AG04450 (cell line): ENCODE results near the gene NEURL1. TPM values are rescaled to one million over a fixed set of nuclear protein-coding genes. Genes with fewer than 3 reads are reported as not detected.

Experiments used
- CTCF ChIA-PET: fragments of 300-600, 350-600 bp; formaldehyde crosslinking; extraction: SDS; loops from one replicate; lab custom pipeline; 2022; ENCODE audit warnings: antibody characterized with exemption, inconsistent platforms; lab: Charles Lee
- POLR2A ChIA-PET: fragments of 350-600 bp; formaldehyde crosslinking; extraction: SDS; loops from one replicate; lab custom pipeline; 2021; ENCODE audit warnings: antibody characterized with exemption, inconsistent platforms; lab: Yijun Ruan, JAX
- DNase-seq: peaks from one replicate; pipeline ENCODE4 v3.0.0-alpha.2; 2011; ENCODE audit warnings: low read depth, low spot score
- H3K27ac ChIP-seq: one replicate; pipeline ENCODE4 v1.5.1; 2012; ENCODE audit warnings: low read depth, low read length, control low read depth
- H3K27me3 ChIP-seq: one replicate; pipeline ENCODE4 v1.6.0; 2012; ENCODE audit warnings: low read length; ENCODE audit not compliant: control insufficient read depth, insufficient read depth
- H3K4me3 ChIP-seq: 2 replicates; pipeline ENCODE4 v1.5.1; 2011; ENCODE audit warnings: mild to moderate bottlenecking, low read depth, low read length, control low read depth
- H3K9me3 ChIP-seq: 2 replicates; pipeline ENCODE4 v1.5.1; 2012; ENCODE audit warnings: low read length; ENCODE audit not compliant: control insufficient read depth, insufficient read depth
- CTCF ChIP-seq: IDR thresholded peaks from 2 replicates; pipeline ENCODE4 v1.5.1; 2011; ENCODE audit warnings: low read depth, low read length, control low read depth, inconsistent platforms
- polyA plus RNA-seq: library from polyadenylated mRNA; depleted of rRNA; stranded (reverse); fragments of >200 nt; gene quantifications from 2 replicates; pipeline ENCODE4 v1.2.3, GENCODE V29; 2011

Gene NEURL1
- polyA plus RNA-seq, 1 experiment = 0.67 TPM

GRCh38 chr10:103574097-103575061 is 80.9 kb downstream of the NEURL1 start:
- ChIA-PET CTCF (interaction anchor here (1.4 kb wide), 1 partner anchor 10 kb away, joined by 7 read pairs; no protein-coding TSS in a partner anchor), POLR2A (no interaction called here)
- Histone ChIP-seq H3K4me3 (no peak overlapping the region), H3K27me3 (peaks cover 62% of the 10 kb centered on the region), H3K9me3 (no peaks in the 10 kb centered on the region; the same call in 1 of the 2 replicates), H3K27ac (no peak overlapping the region)
- no peak for DNase-seq
- TF ChIP-seq CTCF = no peak

- Histone ChIP-seq H3K27ac (no peak overlapping the region), H3K27me3 (peaks cover 64% of the 10 kb centered on the region), H3K4me3 (no peak overlapping the region), H3K9me3 (no peaks in the 10 kb centered on the region; the same call in 1 of the 2 replicates)
- ChIA-PET POLR2A (no interaction called here), CTCF (interaction anchor here (0.7 to 1.8 kb wide), 2 partner anchors 11 to 17 kb away, joined by 3 to 10 read pairs; no protein-coding TSS in a partner anchor)
- no peak for TF ChIP-seq CTCF
- no peak for DNase-seq
These were observed 82.0 kb downstream of the NEURL1 start for GRCh38 chr10:103575416-103576075.

GRCh38 chr10:103576076-103576471 is 82.6 kb downstream of the NEURL1 start:
- Histone ChIP-seq H3K27me3 (peaks cover 69% of the 10 kb centered on the region), H3K4me3 (no peak overlapping the region), H3K9me3 (no peaks in the 10 kb centered on the region; the same call in 1 of the 2 replicates), H3K27ac (no peak overlapping the region)
- ChIA-PET POLR2A (no interaction called here), CTCF (interaction anchor here (1.8 kb wide), 1 partner anchor 11 kb away, joined by 10 read pairs; no protein-coding TSS in a partner anchor)
- no peak for TF ChIP-seq CTCF
- DNase-seq = no peak

GRCh38 chr10:103576862-103577261 is 83.4 kb downstream of the NEURL1 start:
- Histone ChIP-seq H3K27ac (no peak overlapping the region), H3K27me3 (peaks cover 67% of the 10 kb centered on the region), H3K4me3 (no peak overlapping the region), H3K9me3 (no peaks in the 10 kb centered on the region)
- POLR2A ChIA-PET = interaction anchor here (0.6 kb wide), 1 partner anchor 62 kb away, joined by 17 read pairs; no protein-coding TSS in a partner anchor
- TF ChIP-seq CTCF = no peak
- CTCF ChIA-PET = interaction anchor here (1.8 to 2.2 kb wide), 2 partner anchors 12 to 109 kb away, joined by 7 to 10 read pairs; no protein-coding TSS in a partner anchor
- no peak for DNase-seq
